PFSK-1 (cell line): Measurements from ENCODE around the gene CUEDC1.

Experiments used
- POLR2AphosphoS5 ChIP-seq: IDR thresholded peaks from 2 replicates; pipeline ENCODE4 v1.6.1; 2012; ENCODE audit warnings: low read depth, mild to moderate bottlenecking, control low read depth, low read length, moderate library complexity
- SIN3A ChIP-seq: IDR thresholded peaks from 2 replicates; pipeline ENCODE4 v1.6.1; 2012; ENCODE audit warnings: mild to moderate bottlenecking, low read length, moderate library complexity, borderline replicate concordance; ENCODE audit not compliant: insufficient read depth
- TAF1 ChIP-seq: IDR thresholded peaks from 2 replicates; pipeline ENCODE4 v1.6.1; 2012; ENCODE audit warnings: low read length, control low read depth, borderline replicate concordance; ENCODE audit not compliant: insufficient read depth
- TF ChIP-seq, protein P1 (sequence below), 2 experiments: IDR thresholded peaks; 2 replicates each; pipeline versions ENCODE4 v1.6.1 to v1.8.0; 2011 to 2012; ENCODE audit warnings: low read depth in 2 of 2, low read length in 2 of 2, control low read depth in 1 of 2, inconsistent platforms in 1 of 2, mild to moderate bottlenecking in 1 of 2, moderate library complexity in 1 of 2; ENCODE audit not compliant: insufficient read depth in 1 of 2

DNA sequence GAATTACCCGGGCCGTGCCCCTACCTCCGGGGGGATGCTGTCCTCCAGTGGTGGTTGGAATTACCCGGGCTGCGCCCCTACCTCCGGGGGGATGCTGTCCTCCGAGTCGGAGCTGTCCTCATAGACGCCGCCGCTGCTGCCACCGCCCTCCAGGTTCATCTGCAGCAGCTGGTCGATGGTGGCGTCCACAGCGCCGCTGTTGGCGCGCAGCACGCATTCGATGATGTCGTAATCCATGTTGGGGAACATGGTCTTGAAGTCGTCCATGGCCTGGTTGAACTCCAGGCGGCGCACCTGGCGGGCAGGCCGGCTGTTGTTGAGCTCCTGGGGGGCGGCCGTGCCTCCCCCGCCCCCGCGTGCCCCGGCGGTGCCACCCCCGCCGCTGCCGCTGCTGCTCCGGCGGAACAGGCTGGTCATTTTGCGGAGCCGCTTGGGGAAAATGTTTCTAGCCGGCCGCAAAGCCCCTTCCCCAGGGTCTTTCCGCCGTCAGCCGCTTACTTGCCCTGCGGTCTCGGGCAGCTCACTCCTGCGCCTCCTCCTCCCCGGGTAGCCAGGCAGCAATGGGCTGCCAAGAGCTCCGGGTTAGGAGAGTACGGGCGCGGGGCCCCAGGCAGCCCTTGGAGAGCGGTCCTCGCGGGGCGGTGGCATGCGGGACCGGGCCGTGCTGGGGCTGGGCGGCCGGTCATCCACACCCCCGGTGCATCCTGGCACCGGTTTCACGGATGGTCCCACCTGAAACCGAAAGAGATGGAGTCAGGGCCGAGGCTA lies 69.9 kb downstream of the CUEDC1 start:
- TF ChIP-seq POLR2AphosphoS5 (no peak), TAF1 (no peak), SIN3A (no peak)
- TF ChIP-seq, protein P1, sequence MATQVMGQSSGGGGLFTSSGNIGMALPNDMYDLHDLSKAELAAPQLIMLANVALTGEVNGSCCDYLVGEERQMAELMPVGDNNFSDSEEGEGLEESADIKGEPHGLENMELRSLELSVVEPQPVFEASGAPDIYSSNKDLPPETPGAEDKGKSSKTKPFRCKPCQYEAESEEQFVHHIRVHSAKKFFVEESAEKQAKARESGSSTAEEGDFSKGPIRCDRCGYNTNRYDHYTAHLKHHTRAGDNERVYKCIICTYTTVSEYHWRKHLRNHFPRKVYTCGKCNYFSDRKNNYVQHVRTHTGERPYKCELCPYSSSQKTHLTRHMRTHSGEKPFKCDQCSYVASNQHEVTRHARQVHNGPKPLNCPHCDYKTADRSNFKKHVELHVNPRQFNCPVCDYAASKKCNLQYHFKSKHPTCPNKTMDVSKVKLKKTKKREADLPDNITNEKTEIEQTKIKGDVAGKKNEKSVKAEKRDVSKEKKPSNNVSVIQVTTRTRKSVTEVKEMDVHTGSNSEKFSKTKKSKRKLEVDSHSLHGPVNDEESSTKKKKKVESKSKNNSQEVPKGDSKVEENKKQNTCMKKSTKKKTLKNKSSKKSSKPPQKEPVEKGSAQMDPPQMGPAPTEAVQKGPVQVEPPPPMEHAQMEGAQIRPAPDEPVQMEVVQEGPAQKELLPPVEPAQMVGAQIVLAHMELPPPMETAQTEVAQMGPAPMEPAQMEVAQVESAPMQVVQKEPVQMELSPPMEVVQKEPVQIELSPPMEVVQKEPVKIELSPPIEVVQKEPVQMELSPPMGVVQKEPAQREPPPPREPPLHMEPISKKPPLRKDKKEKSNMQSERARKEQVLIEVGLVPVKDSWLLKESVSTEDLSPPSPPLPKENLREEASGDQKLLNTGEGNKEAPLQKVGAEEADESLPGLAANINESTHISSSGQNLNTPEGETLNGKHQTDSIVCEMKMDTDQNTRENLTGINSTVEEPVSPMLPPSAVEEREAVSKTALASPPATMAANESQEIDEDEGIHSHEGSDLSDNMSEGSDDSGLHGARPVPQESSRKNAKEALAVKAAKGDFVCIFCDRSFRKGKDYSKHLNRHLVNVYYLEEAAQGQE (IDR thresholded peaks at IDR 0.05; ENCODE audit: insufficient read depth in 1 of 2, low read depth in 2 of 2, low read length in 2 of 2) = no peak
